GM20431 (cell line): Measurements from ENCODE around the gene RBM4.
"Not testable (repeated sequence)": the region's sequence is repeated elsewhere in the genome, so short reads cannot be mapped to it uniquely, and the experiment has no call there.

Experiments used
- in situ Hi-C: fragments of 300-500 bp; cut with MseI, MboI; formaldehyde crosslinking; loops from one replicate; pipeline ENCODE4 v1.15.0; 2020; ENCODE audit warnings: low sequenced_read_pairs; ENCODE audit not compliant: unreplicated experiment

RBM4 gene, protein sequence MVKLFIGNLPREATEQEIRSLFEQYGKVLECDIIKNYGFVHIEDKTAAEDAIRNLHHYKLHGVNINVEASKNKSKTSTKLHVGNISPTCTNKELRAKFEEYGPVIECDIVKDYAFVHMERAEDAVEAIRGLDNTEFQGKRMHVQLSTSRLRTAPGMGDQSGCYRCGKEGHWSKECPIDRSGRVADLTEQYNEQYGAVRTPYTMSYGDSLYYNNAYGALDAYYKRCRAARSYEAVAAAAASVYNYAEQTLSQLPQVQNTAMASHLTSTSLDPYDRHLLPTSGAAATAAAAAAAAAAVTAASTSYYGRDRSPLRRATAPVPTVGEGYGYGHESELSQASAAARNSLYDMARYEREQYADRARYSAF

DNA sequence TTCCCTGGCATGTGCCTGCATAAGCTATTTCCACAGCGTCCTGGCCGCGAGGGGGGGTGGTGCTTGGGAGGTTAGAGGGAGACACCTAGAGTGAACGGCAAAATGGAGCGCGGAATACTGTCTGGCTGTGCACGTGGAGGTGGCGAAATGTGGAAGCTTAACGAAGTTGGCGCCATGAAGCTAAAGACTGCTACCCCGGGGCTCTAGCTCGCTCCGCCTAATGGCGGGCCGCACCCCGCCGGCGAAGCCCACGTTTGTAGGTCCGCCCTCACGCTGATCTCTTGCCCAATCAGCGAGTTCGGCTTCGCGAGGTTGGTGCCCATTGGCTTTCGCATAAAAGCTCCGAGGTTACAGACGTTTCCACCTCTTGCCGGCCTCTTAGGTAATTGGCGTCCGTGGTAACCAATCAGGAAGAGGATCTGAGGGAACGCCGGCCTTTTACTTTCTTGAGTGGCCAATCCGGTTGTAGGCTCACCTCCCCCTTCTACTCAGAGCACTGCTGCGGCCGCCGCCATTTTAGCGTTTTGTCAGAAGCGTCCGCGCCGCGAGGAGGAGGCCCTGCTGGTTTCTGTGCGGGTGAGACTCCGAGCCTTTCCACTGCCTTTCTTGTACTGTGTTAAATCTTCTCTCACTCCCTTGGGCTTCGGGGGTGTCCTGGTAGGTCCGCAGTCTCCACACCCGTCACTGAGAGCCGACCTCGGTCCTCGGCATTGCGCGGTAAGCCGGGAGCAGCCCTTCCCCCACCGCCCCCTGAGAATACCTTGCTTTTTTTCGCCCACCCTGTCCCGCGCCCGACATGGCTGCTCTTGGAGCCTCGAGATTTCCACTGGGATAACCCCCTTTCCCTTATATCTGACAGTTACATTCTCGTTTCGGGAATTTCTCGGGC is at the start of gene RBM4:
Gene RBM4 (plus strand): TSS at position 527 of the 889 bp plus-strand sequence. CDS start 1,009 bp downstream, outside the sequence.
- in situ Hi-C loops: no loop called here

DNA sequence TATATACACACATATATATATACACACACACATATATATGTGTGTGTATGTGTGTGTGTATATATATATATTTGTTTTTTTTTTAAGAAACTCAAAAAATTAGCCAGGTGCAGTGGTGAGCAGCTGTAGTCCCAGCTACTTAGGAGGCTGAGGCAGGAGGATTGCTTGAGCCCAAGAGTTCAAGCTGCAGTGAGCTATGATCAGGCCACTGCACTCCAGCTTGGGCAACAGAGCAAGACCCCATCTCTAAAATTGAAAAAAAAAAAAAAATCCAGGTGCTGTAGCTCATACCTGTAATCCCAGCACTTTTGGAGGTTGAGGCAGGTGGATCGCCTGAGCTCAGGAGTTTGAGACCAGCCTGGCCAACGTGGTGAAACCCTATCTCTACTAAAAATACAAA is 49.2 kb upstream of the RBM4 start:
- in situ Hi-C loops: not testable (repeated sequence)

DNA sequence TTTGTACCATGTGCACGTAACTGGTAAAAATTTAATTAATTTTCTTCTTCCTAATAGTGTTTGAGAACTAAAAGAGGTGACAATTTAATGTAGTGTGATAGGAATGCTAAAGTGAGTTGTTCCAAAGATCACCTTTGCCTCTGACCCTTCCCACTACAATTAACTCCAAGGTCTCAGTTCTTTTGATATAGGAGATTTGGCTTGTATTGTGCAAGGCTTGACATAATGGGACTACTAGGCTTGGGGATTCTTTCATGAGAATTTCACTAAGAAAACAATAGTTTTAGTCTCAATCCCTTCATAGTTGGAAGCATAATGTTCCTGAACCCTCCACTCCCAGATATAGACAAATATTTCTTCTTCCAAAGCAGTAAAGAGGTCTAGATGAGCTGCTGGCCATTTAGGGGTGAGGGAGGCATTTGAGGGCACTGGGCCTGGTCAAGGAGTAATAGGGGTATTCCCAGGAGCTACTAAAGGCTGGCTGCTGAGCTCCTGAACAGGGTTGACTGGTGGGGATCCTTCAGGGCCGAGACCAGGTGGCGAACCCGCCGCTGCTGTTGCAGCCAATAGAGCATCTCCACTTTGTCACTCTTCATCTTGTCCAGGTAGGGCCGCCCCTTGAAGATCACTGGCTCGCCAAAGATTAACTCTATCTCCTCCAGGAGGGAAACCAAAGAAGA is 48.4 kb upstream of the RBM4 start:
- in situ Hi-C loops: no loop called here

DNA sequence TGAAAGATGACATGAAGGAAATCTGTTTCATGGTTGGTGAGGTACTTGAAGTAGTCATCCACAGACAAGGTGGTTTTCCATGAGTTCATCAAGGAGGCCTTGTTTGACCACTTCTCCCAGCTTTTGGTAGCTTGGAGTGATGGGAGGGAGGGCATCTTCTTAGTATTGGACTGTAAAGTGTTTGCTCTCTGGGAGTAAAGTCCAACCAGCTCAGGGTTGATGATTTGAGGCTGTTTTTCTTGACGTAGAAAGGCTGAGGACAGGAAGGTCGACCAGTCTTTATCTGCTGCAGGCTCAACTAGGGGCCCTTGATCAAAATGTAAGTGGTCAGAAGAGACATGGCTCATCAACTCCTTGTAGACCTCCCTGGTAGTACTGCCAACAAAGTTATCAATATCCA is 47.3 kb upstream of the RBM4 start:
- in situ Hi-C loops: no loop called here

DNA sequence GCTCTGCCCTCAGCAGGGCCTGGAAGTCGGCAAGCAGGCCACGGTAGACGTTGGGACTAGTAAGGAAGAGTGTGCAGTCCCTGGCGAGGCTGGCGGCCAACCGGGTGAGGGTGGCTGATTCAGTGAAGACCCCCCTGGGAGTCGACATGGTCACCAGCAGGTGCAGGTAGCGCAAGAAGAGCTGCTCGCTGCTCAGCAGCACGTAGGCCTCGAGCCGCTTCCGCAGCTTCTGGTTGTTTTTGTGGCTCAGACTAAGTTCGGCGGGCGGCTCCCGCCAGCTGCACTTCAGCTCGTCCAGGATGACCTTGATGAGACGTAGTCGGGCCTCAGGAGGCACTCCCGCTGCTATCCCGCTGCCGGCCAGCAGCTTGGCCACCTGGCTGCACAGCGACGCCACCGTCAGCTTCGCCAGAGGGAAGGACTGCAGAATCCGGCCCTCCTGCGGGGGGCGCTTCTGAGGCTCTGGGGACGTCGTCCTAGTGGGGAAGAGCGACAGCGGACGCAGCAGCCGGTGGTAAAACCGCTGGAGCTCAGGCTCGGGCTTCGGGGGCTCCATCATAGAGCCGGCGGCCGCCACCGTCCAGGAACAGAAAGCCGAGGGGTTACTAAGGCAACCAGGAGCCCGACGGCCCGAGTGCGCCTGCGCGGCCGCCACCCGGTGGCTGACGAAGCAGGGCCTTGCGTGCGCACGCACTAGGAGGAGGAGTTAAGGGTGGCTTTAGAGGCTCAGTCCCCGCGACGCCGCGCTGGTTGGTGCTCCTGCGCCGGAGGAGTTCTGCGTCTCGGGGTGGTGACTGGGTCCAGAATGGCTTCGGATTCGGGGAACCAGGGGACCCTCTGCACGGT is 45.8 kb upstream of the RBM4 start, which contains the start of the genes CCDC87 and CCS:
Gene CCDC87 (minus strand): TSS at position 607 of the 846 bp plus-strand sequence. CDS start 48 bp downstream, at position 559.
Gene CCS (plus strand): TSS at position 729 of the 846 bp plus-strand sequence. CDS start 77 bp downstream, at position 806.
- in situ Hi-C loops: no loop called here

DNA sequence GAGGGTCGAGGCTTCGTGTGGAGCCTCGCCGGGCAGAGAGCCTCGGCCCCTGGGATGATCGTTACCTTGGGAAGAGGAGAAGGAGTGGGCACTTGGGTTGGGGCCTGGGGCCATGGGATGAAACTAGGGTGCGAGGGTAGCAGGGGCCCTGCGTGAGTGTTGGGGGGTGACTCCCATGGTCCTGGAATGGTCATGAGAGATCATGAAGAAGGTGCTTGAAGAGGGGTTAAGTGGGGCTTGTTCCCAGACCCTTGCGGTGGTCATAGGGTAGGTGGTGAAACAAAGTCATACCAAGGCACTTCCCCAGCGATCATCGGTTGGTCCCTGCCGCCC is 45.2 kb upstream of the RBM4 start:
- in situ Hi-C loops: no loop called here

DNA sequence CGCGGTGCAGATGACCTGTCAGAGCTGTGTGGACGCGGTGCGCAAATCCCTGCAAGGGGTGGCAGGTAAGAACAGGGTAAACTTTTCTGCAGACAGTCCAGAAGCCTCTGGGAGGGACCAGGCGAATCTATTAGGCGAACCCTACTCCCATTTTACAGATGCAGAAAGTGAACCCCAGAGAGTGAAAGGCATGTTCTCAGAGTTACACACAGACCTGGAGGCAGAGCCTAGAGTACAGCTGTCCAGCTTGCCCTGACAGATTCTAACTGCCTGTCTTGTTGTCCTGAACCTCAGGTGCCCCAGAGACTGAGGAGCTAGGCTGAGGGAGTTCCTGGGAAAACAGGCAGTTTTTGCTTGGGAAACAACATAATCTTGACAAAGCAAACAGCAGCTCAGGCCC is 44.9 kb upstream of the RBM4 start:
- in situ Hi-C loops: no loop called here

DNA sequence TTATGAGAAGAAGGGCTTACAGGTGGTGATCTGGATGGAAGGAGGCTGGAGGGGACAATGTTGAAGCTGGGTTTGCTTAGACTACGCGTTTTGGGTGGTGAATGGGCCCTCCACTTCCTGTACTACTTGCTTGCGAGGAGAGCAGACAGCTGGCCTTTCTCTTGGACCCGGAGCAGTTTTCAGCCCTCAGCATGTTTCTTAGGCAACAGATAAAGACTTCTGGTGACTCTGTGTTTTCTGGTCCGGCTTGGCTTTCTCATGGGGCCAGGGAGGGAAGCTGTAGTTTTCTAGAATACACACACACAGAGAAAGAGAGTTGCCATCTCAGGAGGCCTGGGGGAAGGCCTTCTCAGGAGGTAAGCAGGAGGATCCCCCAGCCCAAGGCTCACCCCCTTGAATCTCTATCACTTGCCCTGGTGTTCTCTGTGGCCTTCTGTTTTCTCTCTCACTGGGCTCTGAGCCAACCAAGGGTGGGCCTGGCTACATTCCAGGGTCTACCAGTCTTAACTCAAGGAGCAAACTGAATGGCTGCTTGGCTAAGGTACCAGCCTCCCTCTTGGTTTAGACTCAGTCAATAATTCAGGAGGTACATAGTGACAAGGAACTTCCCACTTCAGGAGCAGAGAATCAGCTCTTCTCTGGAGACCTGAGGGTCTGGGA is 43.1 kb upstream of the RBM4 start:
- in situ Hi-C loops: no loop called here

DNA sequence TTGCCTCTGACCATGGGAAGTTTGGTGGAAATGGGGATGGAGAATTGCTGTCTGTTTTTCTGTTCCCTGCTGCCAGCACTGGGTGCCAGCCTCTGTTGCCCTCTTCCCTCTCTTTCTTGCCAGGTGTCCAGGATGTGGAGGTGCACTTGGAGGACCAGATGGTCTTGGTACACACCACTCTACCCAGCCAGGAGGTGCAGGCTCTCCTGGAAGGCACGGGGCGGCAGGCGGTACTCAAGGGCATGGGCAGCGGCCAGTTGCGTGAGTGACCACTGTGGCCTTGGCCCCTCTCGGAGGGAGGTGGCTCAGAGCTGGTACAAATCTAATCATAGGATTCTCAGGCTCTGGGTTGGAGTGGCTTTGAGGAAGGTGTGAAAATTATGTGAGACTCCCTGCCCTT is 39.5 kb upstream of the RBM4 start:
- in situ Hi-C loops: no loop called here

DNA sequence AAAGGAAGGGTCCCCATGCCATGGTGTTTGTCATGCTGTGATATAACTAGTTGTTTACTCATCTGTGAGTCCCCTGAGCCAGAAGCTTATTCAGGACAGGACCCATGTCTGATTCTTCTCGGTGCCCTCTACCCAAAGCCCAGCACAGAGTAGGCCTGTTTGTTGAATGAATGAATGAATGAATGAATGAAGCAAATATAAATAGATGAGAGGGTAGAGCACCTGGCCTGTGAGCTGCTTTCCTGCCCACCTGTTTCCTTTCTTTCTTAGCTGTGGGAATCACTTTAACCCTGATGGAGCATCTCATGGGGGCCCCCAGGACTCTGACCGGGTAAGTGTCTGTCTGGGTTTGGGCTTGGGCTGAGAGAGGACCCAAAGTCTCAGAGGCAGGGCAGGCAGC is 38.3 kb upstream of the RBM4 start:
- in situ Hi-C loops: no loop called here

DNA sequence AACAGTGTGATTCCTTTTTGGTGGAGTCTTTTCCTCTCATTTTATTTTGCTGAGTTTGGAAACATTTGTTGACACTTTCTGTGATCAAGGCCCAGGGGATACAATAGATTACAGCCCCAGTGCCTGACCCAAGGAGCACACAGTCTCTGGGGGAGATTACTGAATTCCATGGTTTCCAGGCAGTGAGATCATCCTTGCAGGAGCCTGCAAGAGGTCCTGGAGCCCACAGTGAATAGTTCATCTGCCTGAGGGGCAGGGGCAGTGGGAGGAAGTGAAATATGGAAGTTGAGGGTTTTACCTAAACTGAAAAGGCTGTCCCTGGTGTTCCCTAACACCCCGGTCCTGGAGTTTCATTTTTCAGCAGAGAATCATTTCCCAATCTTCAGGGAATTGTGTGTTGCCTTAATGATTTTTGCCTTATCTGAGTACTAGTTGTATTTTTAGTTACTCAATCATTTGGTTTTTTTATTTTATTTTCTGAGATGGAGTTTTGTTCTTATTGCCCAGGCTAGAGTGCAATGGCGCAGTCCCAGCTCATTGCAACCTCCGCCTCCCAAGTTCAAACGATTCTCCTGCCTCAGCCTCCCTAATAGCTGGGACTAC is 37.8 kb upstream of the RBM4 start:
- in situ Hi-C loops: no loop called here

DNA sequence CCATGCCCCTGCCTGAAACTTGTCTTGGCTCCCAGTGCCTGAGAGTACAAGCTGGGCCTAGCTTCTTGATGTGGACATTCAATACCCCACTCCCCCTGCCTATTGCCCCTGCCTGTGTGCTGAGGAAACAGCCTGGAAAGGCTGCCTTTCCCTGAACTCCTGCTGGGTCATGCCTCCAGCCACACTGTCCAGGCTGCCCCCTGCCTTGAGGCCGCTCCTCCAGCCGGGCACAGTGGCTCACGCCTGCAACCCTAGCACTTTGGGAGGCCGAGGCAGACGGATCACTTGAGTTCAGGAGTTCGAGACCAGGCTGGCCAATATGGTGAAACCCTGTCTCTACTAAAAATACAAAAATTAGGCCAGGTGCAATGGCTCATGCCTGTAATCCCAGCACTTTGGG is 35.4 kb upstream of the RBM4 start:
- in situ Hi-C loops: no loop called here

DNA sequence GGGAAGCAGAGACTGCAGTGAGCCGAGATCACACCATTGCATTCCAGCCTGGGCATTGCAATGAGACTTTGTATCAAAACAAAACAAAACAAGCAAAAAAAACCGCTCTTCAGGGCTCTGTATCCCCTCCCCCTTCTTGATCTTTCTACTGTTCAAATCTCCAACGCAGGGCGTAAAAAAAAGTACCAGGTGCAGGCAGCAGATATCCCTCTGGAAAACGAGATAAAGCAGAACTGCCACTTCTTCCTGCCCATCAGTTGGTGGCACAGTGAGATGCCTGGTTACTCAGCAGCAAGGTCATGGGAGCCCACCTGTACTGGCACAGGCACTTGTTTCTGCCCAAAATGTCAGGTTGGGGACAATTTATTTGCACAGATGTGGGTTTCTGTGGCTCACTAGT is 34.3 kb upstream of the RBM4 start:
- in situ Hi-C loops: no loop called here

DNA sequence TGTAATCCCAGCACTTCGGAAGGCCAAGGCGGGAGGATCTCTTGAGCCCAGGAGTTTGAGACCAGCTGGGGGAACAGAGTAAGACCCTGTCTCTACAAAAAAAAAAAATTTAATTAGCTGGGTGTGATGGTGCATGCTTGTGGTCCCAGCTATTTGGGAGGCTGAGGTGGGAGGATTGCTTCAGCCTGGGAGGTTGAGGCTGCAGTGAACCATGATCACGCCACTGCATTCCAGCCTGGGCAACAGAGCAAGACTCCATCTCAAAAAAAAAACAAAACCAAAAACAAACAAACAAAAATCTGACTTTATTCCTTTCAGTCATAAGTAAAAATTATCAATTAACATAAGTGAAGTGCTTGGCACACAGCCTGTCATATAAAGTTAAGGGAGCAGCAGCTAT is 31.9 kb upstream of the RBM4 start:
- in situ Hi-C loops: not testable (repeated sequence)

DNA sequence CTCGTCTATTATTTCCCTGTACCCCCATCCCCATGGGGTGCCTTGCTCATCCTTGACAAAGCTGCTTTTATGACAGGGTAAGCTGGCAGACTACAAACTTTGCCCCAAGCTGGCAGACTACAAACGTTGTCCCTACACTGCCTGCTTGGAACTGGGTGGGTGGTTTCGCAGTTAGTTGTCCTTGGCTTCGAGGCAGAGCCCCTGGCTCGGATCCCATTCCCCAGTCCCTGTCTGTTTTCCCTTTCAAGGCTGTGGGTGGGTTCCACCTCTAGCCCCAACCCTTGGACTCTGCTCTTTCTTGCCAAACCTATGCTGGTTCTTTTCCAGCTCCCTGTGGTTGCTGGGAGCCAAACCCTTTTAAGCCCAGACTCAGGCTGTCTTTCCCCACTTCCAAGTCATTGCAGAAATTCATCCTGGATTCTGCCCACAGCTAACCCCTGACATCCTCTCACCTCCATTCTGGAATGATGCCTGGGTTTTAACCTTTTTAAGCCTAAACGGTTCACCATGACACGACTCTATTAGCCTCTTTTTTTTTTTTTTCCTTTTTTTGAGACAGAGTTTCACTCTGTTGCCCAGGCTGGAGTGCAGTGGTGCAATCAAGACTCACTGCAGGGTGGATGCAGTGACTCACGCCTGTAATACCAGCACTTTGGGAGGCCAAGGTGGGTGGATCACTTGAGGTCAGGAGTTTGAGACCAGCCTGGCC is 31.2 kb upstream of the RBM4 start:
- in situ Hi-C loops: no loop called here

DNA sequence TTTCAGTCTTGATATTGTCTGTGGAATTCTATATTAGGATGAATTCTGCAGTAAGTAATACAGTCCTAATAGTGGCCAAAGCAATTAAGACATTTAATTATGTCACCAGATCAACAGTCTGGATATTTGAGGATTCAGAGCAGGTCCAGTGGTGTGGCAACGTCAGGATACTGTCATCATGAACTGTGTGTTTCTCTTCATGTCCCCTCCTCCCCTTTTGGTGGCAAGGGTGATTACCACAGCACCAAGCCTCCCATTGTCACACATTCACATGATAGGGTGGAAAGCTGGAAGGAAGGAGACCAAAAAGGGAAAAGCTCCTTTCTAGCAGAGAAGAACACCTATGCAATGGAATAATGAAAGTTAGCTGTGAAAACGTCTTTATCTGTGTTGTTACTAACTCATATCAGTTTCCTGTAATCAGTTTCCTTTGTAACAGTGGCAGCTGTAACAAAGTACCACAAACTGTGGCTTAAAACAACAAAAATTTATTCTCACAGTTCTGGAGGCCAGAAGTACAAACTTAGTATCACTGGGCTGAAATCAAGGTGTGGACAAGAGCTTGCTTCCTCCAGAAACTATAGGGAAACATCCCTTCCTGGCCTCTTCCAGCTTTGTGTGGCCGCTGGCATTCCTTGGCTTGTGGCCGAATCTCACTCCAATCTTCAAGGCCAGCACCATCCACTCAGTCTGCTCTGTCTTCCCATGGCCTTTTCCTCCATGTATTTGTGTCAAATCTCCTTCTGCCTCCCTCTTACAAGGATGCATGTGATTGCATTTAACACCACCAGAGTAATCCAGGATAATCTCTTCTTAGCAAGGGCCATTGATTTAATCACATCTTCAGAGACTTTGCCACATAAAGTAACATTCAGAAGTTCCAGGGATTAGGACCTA is 28.5 kb upstream of the RBM4 start:
- in situ Hi-C loops: no loop called here

DNA sequence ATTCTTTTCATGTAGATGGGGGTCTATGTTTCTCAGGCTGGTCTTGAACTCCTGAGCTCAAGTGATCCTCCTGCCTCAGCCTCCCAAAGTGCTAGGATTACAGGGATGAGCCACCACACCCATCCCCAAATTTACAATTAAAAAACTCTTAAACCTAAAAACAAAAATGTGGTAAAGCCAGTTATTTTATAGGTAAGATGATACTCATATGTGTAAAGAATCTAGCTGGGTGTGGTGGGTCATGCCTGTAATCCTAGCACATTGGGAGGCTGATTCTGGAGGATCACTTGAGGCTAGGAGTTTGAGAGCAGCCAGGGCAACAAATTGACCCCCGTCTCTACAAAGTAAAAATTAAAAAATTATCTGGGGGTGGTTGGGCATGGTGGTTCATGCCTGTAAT is 26.0 kb upstream of the RBM4 start:
- in situ Hi-C loops: no loop called here
